ENCODE data around the gene APOA4.
"Not testable (repeated sequence)": the region's sequence is repeated elsewhere in the genome, so short reads cannot be mapped to it uniquely, and the experiment has no call there.

Gene APOA4

DNA sequence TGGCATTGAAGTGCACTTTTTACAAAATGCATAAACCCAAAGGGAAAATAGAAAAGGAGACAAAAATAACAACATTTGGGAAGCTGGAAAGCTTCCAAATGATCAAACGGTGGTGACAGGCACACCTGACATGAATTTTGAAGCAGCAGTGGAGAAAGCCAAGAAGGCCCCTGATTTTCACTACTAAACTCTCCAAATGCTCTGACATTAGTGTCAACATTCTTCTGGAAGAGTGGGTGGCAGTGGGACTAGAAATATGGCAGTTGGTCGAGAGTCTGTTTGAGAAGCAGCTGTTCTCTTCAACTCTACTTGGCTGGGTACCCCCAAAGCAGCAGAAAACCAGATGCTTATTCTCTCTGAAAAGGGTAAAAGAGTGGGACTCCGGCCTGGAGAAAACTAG, 19.1 kb downstream of the APOA4 start:
- no peak for DNase-seq (ENCODE audit: low read depth in 2 of 2)

DNA sequence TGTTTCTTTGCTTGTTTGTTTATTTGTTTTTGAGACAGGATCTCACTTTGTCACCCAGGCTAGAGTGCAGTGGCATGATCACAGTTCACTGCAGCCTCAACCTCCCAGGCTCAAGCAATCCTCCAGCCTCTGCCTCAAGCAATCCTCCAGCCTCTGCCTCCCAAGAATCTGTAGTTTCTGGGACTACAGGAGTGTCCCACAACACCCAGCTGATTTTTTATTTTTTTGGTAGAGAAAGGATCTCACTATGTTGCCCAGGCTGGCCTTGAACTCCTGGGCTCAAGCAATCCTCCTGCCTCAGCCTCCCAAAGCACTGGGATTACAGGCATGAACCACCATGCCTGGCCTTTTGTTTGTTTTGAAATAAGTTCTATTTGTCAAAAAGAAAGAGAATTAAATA, 21.4 kb downstream of the APOA4 start:
- DNase-seq (ENCODE audit: low read depth in 2 of 2): not testable (repeated sequence)

DNA sequence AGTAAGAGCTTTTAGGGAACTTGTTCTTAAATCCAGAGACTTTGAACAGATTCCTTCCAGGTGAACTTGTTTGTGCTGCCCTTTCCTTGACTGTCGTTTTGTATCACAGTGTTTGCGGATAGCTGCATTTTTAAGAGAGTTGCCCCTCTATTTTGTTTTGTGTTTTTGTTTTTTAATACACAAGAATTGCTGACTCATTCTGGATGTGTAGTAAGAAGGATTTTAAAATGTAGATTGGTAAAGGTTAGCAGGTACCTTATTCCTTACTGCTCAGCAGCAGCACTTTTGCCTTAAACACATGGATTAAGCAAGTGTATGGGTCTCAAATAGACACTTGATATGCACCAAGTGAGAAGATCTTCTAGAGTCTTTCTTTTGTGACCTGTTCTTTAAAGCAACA, 22.5 kb downstream of the APOA4 start:
- no peak for DNase-seq (ENCODE audit: low read depth in 2 of 2)

DNA sequence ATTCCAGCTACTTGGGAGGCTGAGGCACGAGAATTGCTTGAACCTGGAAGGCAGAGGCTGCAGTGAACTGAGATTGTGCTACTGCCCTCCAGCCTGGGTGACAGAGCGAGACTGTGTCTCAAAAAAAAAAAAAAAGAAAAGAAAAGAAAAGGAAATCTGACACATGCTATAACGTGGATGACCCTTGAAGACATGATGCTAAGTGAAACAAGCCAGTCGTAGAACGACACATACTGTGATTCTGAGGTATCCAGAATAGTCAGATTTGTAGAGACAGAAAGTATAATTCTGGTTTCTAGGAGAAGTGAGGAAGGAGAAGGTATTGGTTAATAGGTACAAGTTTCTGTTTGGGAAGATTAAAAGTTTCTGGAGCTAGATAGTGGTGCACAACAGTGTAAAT, 24.7 kb downstream of the APOA4 start:
- no peak for DNase-seq (ENCODE audit: low read depth in 2 of 2)

DNA sequence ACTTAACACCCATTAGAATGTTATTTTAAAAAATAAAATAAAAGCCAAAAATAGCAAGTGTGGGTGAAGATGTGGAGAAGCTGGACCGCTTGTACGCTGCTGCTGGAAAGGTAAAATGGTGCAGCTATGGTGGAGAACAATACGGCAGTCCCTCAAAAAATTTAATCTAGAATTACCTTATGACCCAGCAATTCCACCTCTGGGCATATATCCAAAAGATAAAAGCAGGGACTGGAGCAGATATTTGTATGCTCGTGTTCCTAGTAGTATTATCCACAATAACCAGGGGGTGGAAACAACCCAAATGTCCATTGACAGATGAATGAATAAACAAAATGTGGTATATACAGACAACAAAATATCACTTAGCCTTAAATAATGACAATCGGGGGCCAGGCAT, 25.3 kb downstream of the APOA4 start:
- no peak for DNase-seq (ENCODE audit: low read depth in 2 of 2)

DNA sequence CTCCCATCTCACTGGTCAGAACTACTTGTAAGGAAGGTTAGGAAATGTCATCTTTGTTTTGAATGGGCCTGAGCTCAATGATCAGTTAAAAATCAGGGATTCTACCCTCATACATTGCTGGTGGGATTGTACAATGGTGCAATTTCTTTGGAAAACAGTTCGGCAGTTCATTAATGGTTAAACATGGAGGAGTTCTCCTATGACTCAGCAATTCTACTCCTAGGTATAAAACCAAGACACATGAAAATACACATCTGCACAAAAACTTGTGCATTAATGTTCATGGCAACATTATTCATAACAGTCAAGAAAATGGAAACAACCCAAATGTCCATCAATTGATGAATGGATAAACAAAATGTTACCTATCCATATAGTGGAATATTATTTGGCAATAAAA, 26.6 kb downstream of the APOA4 start:
- no peak for DNase-seq (ENCODE audit: low read depth in 2 of 2)

DNA sequence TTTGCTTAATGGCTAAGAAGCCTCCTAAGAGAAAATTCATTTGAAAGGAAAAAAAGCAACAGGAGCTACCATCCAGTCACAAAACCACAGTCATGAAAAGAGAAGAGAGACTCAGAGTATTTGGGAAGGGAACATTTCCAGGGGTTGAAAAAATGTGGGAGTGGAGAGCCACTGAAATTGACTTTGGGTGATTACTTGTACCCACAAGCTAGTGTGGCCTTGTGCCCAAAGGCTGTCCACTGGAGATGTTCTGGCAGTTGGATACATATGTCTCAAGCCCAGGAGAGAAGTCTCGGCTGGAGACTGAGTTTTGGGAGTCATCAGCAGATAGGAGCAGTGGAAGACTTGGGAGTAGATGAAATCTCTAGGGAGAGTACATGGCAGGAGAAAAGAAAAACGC, 28.3 kb downstream of the APOA4 start:
- no peak for DNase-seq (ENCODE audit: low read depth in 2 of 2)

DNA sequence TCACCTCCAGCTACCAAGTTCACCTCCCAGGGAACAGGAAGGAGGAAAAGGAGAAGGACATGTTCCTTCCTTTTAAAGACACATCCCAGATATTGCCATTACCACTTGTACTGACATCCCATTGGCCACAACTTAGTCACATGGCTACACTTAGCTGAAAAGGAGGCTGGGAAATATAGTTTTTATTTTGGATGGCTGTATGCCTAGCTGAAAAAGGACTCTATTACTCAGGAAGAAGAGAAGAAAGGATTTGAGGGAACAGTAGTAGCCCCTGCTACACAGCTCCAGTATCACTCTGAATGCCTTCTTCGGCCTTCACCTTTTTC, 29.4 kb downstream of the APOA4 start:
- no peak for DNase-seq (ENCODE audit: low read depth in 2 of 2)

DNA sequence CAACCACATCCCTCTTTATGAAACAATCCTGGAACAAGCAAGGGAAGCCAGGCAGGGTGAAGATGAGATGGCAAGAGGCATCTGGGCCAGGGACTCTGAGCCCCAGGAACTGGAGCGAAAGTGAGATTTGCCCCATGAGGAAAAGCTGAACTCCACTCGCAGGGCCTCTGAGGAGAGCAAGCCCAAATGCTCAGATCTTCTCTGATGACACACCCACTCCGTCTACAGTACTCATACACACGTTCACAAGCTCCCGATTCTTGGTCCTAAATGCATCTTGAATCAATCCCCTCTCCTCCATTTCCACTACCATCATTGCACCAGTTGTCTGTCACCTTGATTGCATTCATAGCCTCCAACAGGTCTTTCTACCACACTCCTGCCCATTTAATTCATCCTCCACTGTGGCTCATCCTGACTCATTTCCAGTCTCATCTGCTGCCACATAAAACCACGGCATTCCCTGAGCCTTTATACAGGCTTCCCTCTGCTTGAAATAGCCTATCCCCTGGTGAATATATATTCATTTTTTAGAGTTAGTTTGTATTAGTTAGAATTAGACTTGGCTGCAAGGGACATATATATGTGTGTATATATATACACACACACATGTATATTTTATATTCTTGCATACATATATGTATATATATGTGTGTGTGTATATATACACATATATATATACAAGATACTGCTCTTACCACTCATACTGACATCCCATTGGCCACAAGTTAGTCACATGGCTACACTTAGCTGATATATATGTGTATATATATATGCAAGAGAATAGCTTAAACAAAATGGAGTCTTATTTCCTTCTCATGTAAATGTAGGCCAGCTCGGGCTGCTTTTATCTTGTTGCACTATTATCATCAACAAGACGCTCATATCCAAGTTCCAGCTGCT, 30.0 kb downstream of the APOA4 start:
- peak; percentile 36 to 47 for DNase-seq (ENCODE audit: low read depth in 2 of 2)

DNA sequence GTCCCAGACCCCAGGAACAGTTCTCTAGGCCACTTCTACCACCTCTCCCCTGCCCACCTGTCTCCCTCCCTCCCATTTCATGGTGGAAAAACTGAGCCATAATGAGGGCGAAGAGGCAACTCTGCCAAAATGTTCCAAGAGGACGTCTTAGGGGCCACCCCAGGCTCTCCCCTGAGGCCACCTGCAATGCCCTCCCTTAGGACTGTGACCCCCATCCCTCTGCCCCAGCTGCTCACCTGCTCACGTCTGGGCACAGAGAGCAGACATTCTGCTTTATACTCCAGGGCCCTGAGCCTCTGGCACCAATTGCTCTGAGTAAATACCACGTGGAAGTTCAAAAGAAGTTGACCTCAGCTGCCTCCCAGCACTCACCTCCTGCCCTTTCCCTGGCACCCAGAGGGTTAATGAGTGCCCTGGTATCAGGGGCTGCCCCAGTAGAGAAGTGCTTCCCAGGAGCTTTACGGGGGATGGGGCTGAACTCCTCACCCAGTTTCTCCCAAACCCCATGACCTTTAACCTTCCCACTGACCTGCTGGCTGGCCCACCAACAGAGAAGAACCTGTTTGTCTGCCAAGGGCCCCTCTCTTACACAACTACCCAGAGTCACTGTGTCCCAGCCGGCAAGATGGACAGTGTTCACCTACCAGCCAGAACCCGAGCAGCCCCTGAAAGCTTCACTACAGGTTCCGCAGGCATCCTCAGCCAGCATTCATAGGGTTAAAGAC, 30.8 kb downstream of the APOA4 start:
- DNase-seq (ENCODE audit: low read depth in 2 of 2): no peak

DNA sequence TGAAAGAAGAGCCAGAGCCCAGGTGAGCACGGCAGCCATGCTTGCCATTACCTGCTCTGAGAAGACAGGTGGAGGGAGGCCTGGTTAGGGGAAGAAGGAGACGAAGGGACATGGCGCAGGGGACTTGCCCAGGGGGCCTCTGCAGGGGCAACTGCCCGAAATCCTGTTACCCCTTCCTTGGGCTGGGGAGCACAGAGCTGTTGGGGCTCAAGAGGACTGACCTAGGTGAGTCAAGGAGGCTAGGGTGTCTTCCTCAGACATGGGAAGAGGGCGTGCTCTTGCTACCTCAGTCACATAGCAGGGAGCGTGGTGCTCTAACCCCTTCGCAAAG, 31.3 kb downstream of the APOA4 start, which contains the start of gene APOA5:
Gene APOA5, minus strand, starts transcription at position 67 of the 331 bp plus-strand sequence. Its CDS starts 19 bp downstream, at position 48.
- DNase-seq (ENCODE audit: low read depth in 2 of 2): no peak

DNA sequence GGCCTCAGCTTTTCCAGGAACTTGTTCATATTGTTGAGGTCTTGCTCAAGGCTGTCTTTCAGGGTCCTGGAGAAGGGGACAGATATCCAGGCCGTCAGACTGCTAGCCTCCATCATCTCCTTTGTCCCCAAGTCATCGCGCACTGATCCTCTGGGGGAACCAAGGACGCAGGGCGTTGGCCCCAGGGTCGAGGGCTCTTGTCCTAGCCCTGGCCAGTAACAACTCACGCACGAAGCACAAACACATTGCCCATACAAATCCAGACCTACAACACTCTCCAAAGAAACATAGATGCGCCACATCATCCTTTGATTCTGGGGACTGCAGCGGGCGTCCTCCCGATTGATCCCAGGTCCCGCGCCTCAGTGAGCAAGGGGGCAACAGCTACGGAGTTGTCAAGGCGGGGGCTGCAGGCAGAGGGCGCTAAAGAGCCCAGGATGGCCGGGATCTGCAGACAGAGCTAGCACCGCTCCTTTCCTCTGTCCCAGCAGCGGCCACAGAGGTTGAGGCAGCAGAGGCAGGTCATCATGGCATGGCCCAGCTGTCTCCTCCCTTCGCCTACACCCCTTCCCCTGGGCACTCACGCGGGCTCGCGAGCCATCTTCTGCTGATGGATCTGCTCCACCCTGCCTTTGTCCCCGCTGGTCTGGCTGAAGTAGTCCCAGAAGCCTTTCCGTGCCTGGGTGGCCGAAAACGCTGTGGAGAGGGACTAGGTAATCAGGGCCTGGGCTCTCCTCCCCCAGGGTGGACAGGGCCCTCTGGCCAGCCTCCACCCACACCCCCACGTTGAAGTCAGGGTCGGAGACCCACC, 31.9 kb downstream of the APOA4 start:
- peak in 1 of 2 experiments; percentile 21 for DNase-seq (ENCODE audit: low read depth in 2 of 2)

DNA sequence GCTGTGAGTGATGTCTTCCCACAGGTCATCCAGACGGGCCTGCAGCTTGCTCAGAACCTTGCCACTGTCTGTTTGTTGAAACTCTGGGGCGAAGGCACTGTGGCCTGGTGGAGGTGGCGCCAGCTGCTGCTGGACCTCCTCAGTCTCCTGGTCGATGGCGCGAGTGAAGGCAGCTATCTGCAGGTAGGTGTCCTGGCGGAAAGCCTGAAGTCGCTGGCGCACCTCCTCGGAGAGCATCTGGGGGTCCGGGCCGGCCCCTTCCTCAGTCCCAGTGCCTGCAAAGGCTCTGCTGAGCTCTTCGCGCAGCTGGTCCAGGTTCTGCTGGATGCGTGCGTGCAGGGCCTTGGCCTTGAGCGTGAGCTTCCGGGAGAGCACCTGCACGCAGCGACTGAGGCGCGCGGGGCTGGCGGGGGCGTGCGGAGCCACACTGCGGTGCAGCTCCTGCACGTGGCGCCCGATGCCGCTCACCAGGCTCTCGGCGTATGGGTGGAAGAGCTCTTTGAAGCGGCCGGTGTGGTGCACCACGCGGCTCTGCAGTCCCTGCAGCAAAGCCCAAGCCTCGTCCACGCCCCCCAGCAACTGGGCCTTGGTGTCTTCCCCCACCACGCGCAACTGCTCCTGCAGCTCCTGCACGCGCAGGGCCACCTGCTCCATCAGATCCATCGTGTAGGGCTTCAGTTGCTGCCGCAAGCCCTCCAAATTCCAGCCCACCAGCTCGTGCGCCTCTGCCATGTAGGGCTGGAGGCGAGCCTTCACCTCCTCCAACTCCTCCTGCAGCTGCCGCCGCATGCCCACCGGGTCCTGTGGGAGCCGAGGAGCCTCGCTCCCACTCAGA, 32.7 kb downstream of the APOA4 start:
- DNase-seq (ENCODE audit: low read depth in 2 of 2): no peak

DNA sequence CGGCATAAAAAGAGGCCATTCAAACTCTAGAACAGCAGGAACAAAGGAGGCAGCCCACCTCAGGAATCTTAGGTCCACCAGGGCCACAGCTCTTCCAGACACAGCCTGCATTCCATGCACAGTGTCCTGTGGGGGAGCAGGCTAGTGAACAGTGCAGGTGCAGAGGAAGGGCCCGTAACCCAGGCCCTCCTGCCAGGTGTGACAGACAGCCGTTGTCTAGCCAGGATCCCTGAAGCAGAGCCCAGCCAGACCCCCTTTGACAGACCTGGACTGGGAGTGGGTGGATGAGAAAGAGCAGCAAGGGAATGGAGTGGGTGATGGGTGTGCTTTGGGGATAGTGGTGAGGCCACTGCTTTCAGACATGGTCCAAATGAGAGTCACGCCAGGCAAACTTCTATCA, 34.1 kb downstream of the APOA4 start:
- DNase-seq (ENCODE audit: low read depth in 2 of 2): no peak

DNA sequence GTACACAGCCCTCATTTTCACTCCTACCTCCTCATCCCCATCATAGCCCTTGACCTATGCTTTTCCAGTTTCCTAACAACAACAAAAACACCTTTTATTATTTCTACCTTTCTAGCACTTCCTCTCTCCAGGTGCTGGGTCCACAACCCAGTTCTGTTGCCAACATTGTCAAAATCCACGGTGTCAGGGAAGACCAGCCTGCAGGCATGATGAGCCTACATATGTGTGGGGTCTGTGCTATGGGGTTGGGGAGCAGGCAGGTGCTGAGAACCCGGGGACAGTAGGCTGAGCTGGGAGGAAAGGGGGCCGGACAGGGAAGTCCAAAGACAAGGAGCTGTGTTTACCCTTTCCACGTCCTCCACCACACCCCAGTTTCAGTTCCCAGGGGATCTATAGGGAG, 34.6 kb downstream of the APOA4 start:
- DNase-seq (ENCODE audit: low read depth in 2 of 2): no peak

DNA sequence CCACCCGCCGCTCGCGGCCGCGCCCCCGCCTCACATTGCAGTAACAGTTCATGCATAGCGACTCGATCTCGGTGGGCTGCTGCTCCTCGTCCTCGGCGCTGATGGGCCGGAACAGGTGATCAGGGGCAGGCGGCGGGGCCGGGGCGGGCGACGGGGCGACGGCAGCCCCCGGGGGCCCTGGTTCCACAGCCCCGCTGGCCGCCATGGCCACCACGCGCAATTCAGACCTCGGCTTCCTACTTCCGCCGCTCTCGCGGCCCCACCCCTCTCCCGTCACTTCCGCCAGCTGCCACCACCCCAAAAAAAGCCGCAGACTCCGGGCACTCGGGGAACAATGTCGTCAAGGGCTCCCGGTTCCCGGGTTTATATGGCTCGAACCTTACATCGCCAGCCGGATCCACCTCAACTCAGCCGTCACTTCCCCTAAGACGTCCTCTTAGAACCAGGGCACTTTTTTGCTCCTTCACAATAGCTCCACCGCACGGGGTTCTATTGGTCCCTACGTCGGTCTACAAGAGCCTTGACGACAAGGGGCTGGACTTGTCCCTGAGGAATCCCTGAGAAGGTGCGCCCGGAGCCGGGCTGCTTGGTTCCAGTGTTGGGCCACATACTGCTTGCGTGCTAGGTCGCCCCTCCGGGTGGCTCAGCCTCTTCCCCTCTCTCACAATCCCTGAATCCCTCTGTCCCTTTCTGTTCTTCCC, 35.2 kb downstream of the APOA4 start, which contains the start of gene ZPR1:
Gene ZPR1, minus strand, starts transcription at position 238 of the 701 bp plus-strand sequence. Its CDS starts 33 bp downstream, at position 205.
- peak in 1 of 2 experiments; percentile 24 for DNase-seq (ENCODE audit: low read depth in 2 of 2)

DNA sequence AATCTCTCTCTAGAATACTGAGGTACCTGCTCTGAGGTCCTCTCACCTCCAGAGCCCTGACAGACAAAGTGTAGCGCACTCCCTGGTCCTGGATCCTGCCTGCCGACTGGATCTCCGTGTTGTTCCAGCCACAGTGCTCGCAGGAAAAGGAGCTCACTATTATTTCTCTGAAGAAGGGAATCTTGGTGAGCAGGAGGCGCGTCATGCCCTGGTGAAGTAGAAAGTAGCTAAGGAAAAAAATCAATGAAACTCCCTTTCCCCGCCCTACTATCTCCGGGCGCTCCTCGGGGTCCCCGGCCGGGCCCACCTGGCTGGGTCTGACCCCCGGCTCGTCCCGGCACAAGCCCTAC, 35.7 kb downstream of the APOA4 start:
- DNase-seq (ENCODE audit: low read depth in 2 of 2): no peak

DNA sequence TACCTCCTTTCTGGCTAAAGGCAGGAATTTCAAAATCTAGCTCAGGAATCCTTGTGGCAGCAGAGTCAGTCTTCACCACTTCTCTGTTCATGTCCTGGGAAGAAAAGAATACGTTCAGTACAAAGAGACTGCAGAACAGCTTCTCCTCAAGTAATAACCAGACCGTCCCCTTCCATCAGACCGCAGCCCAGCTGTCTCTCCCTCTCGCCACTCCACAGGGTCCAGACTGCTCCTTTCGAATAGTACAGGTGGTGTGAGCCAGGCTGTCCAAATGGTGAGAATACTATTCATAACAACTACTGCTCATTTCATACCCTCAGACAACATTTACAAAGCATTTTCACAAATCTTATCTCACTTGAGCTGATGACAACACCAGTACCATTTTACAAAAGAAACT, 36.1 kb downstream of the APOA4 start:
- no peak for DNase-seq (ENCODE audit: low read depth in 2 of 2)

DNA sequence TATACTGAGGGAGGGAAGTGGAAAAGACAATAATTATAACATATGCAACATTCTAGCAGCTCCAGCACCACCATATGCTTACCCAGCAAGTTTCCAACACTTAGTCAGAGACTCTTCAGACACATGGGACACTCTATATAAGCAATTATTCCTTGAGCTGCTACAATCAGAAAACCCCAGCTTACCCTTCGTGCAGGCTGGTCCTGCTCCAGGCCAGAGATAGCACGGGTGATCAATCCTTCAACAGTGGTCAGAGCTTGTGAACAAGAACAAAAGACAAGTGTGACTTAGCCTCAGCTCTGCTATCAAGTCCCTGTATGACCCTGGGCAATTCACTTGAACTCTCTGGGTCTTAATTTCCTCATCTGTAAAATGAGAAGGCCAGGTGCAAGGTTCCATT, 36.8 kb downstream of the APOA4 start:
- no peak for DNase-seq (ENCODE audit: low read depth in 2 of 2)

DNA sequence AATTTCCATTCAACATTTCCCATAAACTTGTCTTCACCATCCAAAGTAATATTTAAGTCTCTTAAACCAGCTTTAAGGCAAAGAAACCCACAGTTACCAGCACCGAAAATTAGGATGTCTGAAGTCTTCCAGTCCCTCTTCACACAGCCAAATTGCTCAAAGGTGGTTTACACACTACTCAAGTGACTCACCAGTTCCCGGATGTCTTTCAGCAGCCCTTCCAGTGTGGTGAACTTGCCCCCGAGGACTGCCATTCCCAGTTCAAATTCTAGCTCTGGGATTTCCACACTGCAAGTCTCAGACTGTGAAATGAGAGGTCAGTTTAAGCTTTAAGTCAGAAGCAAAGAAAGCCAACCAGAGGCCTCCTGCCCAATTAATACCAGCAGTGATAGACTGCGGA, 40.4 kb downstream of the APOA4 start:
- DNase-seq (ENCODE audit: low read depth in 2 of 2): no peak

DNA sequence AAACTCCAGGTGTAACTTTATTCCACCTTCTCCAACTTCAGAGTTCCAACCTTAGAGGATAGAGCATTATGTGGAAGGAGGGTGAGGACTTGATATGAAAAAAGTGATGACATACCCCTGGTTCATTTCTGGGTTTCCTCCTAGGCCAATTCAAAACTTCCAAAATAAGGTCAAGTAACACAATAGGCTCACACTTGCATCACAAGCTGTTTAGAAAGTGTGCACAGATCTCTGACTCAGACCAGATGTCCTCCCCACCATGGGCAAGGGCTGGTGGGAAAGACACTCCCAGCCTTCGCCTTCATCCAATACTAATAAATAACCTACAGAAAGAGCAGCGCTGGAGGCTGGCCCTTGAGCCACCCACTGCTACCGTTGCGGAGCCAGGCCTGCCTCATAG, 44.5 kb downstream of the APOA4 start:
- no peak for DNase-seq (ENCODE audit: low read depth in 2 of 2)
